ENCODE measurements around the gene EDNRB.
A peak's percentile ranks its signal among the peaks of the same experiment; 100 is the strongest.
"Not testable (repeated sequence)": the region's sequence is repeated elsewhere in the genome, so short reads cannot be mapped to it uniquely, and the experiment has no call there.

EDNRB gene

GRCh38 chr13:77894743-77895142, 23.9 kb downstream of the EDNRB start:
- no peak for DNase-seq

- no peak for DNase-seq
Observed at GRCh38 chr13:77893066-77893465, 25.6 kb downstream of the EDNRB start.

- no peak for DNase-seq
Observed at GRCh38 chr13:77892491-77892890, 26.1 kb downstream of the EDNRB start.

DNA sequence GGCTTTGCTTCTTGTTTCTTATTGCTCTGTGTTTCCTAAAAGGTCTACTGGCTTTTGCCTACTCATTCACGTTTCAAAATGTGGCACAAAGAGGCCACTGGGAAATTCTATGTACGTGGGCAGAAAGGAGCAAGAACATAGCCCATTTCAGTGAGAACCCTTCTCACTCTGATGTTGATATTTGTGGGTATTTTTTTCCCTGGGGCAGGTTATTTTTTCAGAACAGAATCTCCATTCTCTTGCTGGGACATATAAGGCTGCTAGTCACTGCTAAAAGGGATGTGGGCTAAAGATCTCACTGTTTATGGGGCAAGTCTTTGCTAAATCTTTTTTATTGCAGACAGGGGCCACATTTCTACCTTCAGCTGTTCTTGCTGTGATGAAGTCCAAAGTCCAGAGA, 27.1 kb downstream of the EDNRB start:
- no peak for DNase-seq

GRCh38 chr13:77891041-77891440, 27.6 kb downstream of the EDNRB start:
- DNase-seq: no peak

GRCh38 chr13:77883328-77883727, 35.3 kb downstream of the EDNRB start:
- DNase-seq: no peak

DNA sequence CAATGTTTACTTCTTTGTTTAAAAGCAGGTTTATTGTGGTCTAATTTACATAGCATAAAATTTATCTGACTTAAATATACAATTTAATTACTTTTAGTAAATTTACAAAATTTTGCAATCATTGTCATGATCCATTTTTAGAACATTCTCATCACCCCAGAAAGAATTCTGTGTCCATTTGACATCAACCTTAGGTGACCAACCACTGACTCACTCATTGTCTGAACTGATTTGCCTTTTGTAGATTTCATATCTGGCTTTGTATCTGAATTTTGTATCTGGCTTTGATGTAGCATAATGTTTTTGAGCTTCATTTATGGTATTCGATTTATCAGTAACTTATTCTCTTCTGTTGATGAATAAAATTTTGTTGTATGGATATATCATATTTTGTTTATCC, 40.4 kb downstream of the EDNRB start:
- no peak for DNase-seq

DNA sequence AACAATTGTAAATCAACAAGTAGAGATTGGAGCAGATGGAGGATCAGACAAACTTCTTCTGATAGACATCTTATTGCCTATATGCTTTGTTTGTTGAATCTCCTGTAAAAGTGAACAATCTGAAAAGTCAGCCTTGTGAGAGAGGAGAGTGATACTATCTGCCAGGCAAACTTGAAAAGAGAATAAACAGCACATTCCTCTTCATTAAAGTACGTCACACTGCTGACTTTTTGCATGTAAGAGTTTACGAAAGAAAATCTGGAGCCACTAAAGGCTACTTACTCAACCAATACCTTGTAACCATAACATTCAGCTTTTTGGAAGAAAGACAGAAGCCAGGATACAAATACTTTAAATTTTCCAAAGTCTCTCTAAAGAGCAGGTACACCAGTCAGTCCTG, 42.5 kb downstream of the EDNRB start:
- DNase-seq: no peak

DNA sequence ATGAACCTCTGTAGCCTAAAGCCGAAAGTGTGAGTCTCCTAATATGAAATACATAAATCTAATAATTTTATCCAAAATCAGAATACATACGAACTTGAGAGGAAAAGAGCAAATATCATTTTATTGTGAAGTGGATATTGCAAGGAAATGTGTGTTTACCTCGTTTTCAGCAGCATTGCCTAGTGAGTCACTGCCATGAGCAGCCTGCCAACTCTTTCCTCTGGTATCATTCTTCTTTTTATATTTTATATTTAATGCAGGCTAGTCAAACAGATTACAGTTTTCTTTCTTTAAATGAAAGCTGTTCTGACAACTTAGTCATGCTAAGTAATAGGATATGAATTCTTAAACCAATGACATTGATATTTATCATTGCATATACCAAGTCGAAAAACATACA, 44.2 kb downstream of the EDNRB start:
- no peak for DNase-seq

GRCh38 chr13:77872995-77873394, 45.6 kb downstream of the EDNRB start:
- no peak for DNase-seq

GRCh38 chr13:77871596-77871995, 47.0 kb downstream of the EDNRB start:
- DNase-seq: no peak

GRCh38 chr13:77868717-77869116, 49.9 kb downstream of the EDNRB start:
- peak; percentile 13 for DNase-seq

DNA sequence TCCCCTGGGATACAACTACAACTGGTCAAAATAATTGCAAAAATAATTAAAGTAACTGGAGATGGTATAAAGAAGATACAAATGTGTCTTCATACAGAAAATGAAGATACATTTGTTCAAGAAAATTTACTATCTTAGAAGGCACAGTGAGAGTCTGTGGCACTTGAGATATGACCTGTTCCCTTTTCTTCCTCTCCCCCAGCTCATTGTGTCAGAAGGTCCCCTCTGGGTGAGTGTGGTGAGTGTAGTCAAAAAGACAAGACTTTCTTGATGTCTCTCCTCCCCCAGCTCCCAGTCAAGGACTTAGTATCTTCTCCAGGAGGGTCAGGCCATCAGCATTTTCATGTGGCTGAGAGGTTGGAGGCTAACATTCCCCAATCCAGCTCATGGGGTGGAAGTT, 51.7 kb downstream of the EDNRB start:
- no peak for DNase-seq

GRCh38 chr13:77865622-77866021, 53.0 kb downstream of the EDNRB start:
- DNase-seq: no peak

DNA sequence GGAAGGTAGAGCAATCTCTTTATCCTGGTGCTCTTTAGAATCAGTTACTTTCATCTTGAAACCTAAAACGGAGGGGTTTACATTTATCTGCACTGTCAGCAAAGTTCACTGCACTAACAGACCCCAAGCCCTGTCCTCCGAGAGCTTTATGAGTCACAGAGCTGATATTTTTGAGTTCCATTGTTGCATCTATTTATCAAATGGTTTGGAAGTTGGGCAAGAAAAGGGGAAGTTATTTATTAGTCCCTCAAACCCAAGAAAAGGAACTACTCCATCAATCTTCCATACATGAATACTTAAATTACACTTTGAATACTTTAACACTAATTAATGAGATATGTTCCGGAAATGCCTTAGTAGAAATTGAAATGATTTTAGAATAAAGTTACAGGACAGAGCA, 55.5 kb downstream of the EDNRB start:
- DNase-seq: no peak

DNA sequence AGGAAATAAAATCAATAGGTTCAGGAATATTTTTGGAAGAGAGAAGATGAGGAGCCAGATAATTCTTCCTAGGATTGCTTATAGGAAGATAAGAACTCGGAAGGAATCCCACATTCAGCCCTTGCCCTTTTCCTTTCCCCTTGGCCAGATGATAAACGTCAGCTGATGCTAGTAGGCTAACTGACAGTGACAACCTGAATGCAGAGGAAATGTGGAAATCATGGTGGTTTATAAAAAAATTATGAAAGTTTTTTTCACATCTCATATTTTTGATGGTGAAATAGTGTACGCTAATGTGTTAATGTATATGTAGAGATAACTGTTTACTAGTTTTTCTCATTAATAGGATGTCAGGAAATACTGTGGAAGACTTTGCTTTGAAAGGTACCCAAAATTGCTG, 56.9 kb downstream of the EDNRB start:
- no peak for DNase-seq

GRCh38 chr13:77860507-77860981, 58.1 kb downstream of the EDNRB start:
- DNase-seq: no peak

DNA sequence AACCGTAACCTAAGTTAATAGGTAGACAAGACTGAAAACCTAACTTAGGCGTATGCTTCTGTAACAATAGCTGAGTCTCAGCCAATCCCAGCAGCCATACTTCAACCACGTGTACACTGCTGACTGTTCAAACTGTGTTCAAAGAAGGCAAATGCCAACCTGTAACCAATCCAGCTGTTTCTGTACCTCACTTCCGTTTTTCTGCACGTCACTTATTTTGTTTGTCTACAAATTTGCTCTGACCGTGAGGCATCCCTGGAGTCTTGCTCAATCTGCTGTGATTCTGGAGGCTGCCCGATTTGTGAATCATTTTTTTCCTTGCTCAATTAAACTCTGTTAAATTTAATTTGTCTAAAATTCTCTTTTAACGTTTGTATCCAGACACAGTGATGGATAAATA, 59.2 kb downstream of the EDNRB start:
- no peak for DNase-seq

DNA sequence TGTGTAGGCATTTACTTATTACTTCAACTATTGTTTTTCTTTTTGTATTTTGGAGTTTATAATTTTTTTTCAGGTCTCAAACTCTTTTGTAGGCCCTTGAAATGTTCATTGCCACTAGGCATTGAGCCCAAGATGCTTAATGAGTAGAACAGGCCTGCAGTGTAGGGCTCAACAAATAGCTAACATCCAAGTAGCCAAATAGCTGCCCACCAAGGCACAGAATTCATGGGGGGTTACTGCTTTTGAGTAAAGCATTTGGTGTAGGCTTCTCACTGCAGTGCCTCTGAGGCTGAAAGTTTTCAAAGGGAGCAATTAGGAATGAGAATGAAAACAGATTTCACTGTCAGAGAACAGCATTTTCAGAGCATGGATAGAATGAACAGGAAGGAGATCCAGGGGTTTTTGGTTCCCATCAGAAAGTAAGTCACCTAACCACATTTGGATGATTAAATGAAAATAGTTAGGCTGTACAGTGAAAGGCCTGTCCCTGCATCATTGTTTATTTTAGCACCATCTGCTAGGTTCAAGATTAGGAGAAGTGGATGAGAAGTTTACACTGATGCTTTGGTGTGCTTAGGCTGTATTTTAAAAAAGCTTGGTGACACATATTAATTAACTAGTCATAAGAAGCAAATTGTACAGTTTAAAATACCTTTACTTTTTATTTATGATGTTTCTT, 61.0 kb downstream of the EDNRB start:
- no peak for DNase-seq

DNA sequence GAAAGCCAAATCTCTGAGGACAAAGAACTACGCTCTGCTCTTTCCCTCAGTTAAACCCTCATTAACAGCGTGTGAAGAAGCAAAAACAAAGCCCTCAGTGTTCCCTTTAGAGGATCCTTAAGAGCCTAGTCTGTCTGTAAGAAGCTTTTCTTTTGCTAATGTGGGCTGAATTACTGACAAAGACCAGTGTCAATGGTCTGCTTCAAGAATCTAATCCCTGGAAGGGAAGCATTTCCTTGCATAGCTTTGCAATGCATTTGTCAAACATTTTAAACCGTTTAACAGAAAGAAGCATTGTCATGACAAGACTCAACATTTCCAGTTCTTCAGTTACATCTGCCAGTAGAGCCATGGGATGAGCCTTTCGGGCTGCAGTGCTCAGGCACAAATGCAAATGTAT, 64.9 kb downstream of the EDNRB start:
- no peak for DNase-seq

DNA sequence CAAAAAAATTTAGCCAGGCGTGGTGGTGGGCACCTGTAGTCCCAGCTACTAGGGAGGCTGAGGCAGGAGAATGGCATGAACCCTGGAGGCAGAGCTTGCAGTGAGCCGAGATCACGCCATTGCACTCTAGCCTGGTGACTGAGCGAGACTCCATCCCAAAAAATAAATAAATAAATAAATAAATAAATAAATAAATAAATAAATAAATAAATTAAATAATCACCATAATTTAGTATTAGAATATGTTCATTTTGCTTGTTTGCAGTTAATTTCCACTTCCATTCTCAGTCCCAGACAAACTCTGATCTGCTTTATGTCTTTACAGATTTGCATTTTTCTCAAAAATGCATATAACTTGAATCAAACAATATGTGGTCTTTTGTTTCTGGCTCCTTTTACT, 70.6 kb downstream of the EDNRB start:
- DNase-seq: not testable (repeated sequence)

DNA sequence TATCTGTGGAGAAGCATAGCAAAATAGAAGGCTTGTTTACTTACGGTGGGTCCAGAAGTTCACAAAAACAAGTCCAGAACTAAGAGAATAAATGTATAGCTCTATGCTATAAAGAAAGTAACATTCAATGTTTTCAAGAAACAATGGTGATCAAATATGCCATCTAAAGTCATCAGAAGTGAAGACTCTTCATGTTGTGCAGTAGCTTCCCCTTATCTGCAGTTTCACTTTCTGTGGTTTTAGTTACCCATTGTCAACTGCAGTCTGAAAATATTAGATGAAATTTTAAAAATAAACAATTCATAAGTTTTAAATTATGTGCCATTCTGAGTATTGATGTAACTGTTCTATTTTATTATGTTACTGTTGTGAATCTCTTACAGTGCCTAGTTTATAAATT, 72.5 kb downstream of the EDNRB start:
- DNase-seq: no peak
